GM12878 (cell line): ENCODE results near the gene PLEKHN1.

Source experiments
- BHLHE40 ChIP-seq, 2 experiments: fragments of 450-650 bp in 1 of 2; IDR thresholded peaks; 2 replicates each; pipeline ENCODE4 v1.6.1; 2011 to 2017; ENCODE audit warnings: low read depth in 2 of 2, borderline replicate concordance in 1 of 2, improper control_type of control experiment in 1 of 2, low read length in 1 of 2, mild to moderate bottlenecking in 1 of 2
- BMI1 ChIP-seq: fragments of 450-650 bp; IDR thresholded peaks from 2 replicates; pipeline ENCODE4 v1.6.1; 2016; ENCODE audit warnings: mild to moderate bottlenecking, moderate library complexity, borderline replicate concordance
- CHD2 ChIP-seq: IDR thresholded peaks from 2 replicates; pipeline ENCODE4 v1.6.1; 2011; ENCODE audit warnings: low read depth, low read length, improper control_type of control experiment, borderline replicate concordance
- EP300 ChIP-seq, 2 experiments: fragments of 150-350 bp in 1 of 2; IDR thresholded peaks; 2 replicates each; pipeline ENCODE4 v1.6.1; 2011 to 2012; ENCODE audit warnings: low read depth in 2 of 2, low read length in 2 of 2, borderline replicate concordance in 1 of 2, improper control_type of control experiment in 1 of 2, inconsistent platforms in 1 of 2; ENCODE audit not compliant: control insufficient read depth in 1 of 2
- HDAC2 ChIP-seq: fragments of 200-600 bp; sonication (generic); IDR thresholded peaks from 2 replicates; pipeline ENCODE4 v1.6.1; 2017
- PAX5 ChIP-seq: IDR thresholded peaks from 2 replicates; pipeline ENCODE4 v1.6.1; 2011; ENCODE audit warnings: low read depth, low read length, borderline replicate concordance
- RB1 ChIP-seq: fragments of 450-650 bp; formaldehyde crosslinking; IDR thresholded peaks from 2 replicates; pipeline ENCODE4 v1.6.1; 2017; ENCODE audit warnings: mild to moderate bottlenecking, borderline replicate concordance
- SMC3 ChIP-seq: IDR thresholded peaks from 2 replicates; pipeline ENCODE4 v1.6.1; 2011; ENCODE audit warnings: low read length, improper control_type of control experiment, borderline replicate concordance
- SREBF1 ChIP-seq: IDR thresholded peaks from 2 replicates; pipeline ENCODE4 v1.6.1; 2012; ENCODE audit warnings: mild to moderate bottlenecking, low read length
- TARDBP ChIP-seq: IDR thresholded peaks from 2 replicates; pipeline ENCODE4 v1.6.1; 2016; ENCODE audit warnings: borderline replicate concordance
- ZZZ3 ChIP-seq: IDR thresholded peaks from 2 replicates; pipeline ENCODE4 v1.6.1; 2011; ENCODE audit warnings: low read depth; ENCODE audit not compliant: control insufficient read depth, insufficient read length
- TF ChIP-seq, protein P1 (sequence below): IDR thresholded peaks from 2 replicates; pipeline ENCODE4 v1.6.1; 2012; ENCODE audit warnings: low read depth, low read length, improper control_type of control experiment

GRCh38 chr1:966704-967300 is 520 bp downstream of the PLEKHN1 start:
- TF ChIP-seq EP300 (IDR thresholded peaks at IDR 0.05; ENCODE audit: borderline replicate concordance in 1 of 2, control insufficient read depth in 1 of 2, low read depth in 2 of 2, low read length in 2 of 2) (no peak), SMC3 (no peak), BMI1 (no peak), SREBF1 (no peak), TARDBP (no peak), CHD2 (no peak), BHLHE40 (IDR thresholded peaks at IDR 0.05; ENCODE audit: borderline replicate concordance in 1 of 2, low read depth in 2 of 2, low read length in 1 of 2) (peak; percentile 77 to 91; a peak in 3 of 4 replicates), PAX5 (no peak), HDAC2 (no peak), ZZZ3 (no peak), RB1 (no peak)
- TF ChIP-seq, protein P1, sequence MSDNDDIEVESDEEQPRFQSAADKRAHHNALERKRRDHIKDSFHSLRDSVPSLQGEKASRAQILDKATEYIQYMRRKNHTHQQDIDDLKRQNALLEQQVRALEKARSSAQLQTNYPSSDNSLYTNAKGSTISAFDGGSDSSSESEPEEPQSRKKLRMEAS: no peak; the same call in 1 of the 2 replicates
